Hypothalamus (tissue), 51 donors: ENCODE measurements around the gene KHSRP.
"Not testable (repeated sequence)": the region's sequence is repeated elsewhere in the genome, so short reads cannot be mapped to it uniquely, and the experiment has no call there.

Source experiments
- DNase-seq, 51 donors: peaks; one replicate each; lab custom pipeline; 2025; lab: John Stamatoyannopoulos, UW

The KHSRP gene

DNA sequence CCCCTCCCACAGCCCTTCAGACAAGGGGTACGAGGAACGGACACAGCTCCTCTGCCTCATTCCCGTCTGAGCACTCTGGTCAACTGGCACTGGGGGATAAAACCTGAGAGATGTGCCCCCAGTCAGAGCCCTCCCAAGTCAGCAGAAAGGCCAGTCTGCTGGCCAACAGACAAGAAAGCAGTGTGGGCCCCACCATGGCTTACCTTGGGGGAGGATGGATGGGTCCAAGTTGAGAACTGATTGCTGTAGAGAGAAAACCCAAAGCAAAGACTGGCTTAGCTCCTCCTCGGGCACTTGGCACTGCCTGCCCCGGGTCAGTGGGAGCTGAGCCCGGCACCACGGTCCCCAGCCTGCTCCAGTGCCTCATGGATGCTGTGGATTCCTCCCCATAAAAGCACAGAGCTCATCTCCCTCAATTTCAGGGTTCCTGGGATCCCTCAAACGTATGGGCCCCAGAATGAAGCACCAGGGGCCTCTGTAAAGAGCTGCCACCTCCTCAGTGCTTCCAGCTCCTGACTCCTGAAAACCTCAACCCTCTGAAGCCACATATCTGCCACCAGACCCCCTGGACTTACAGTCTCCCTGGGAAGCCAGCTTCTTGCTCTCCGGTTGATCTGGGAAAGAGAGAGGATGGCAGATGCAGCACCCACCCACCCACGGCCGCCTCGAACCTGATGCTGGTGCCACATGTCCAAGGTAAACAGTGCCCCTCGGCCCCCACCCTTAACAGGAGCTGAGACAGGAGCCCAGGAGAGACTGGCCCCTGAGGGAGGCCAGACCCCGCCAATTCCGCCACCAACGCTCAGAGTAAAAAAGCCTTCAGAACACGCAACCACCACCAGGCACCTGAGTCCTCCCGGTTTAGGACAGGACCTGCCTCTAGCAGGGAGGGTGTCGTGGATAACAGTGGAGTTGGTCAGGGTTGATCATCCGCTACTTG is 3.3 kb downstream of the KHSRP start:
- no peak for DNase-seq

DNA sequence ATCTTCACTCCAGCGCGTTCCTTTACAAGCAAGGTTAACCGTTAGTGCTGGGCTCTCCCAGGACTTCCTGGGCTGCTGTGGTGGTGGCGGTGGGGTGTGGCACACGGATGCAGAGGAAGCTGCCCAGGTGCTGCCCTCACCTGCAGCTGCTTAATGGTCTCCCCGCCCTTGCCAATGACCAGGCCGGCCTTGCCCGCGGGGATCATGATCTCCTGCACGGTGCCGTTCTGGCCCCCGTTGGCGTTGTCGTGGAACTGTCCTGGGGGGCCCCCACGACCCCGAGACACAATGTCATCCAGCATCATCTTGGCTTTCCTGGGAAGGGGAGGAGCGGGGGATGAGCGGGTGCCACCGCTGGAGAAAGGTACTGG is 6.1 kb downstream of the KHSRP start:
- DNase-seq, result no peak

DNA sequence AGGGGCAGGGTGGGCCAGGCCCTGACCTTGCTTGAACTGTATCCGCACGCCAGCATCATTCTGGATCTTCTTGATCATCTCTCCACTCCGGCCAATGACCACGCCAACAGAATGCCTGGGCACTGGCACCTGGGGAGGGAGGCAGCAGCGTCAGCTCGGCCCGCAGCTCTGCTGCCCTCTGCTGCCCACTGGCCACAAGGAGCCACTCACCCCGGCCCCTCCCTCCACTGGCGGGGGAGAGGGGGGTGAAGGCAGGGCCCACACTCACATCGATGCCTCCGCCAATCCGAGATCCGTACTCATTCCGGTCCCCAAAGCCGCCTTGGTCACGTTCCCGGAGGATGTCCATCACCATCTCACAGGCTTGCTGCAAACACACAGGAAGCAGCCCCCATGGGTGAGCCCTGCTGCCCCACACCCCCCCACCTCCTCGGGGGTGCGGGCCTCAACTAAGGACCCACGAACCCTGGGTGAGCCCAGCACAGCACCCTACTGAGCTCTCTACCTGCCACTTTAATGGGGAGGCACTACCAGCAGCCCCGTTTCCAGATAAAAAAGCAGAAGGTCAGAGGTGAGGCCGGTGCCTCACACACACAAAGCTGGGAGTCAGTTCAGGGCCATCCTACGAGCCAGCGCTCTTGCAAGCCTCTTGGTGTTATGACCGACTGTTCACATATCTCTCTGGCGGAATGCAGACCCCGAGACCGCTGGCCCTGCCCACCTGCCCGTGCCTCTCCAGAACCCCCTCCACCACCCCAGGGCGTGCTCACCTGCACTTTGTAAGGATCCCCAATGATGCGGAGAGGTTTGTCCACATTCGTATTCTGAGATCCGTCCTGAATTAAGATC is 6.7 kb downstream of the KHSRP start:
- DNase-seq, result peak in 38 of 51 donors; percentile 3 to 77 (median 33)

DNA sequence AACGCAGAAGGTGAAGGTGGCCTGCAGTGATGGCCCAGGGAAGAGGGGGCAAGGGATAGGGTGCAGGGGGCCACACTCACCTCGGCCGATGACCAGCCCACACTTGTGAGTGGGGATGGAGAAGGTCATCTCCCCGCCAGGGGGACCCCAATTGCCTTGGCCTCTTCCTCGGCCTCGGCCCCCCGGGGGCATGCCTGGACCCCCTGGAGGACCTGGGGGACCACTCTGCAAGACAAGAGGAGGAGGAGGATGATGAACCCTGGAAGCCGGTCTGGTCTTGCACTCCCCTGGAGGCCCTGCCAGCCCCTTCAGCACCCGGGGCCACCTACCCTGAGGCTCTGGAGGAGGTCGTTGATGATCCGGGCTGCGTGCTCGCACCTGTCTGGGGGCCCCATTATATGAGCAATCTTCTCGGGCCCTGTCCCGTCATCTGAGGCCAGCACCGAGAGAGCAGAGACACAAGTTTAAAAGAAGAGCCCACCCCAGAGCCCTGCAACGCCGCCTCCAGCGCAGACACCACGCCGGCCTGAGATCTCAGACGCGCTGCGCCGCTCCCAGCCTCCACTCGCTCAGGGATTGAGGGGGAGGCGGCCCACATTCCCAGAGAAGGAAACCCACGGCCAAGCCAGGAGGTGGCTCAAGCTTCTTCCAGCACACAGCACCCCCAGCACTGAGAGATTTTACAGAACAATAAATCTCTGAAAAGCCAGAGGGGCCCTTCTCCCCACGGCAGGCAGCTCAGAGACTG is 7.8 kb downstream of the KHSRP start:
- no peak for DNase-seq

DNA sequence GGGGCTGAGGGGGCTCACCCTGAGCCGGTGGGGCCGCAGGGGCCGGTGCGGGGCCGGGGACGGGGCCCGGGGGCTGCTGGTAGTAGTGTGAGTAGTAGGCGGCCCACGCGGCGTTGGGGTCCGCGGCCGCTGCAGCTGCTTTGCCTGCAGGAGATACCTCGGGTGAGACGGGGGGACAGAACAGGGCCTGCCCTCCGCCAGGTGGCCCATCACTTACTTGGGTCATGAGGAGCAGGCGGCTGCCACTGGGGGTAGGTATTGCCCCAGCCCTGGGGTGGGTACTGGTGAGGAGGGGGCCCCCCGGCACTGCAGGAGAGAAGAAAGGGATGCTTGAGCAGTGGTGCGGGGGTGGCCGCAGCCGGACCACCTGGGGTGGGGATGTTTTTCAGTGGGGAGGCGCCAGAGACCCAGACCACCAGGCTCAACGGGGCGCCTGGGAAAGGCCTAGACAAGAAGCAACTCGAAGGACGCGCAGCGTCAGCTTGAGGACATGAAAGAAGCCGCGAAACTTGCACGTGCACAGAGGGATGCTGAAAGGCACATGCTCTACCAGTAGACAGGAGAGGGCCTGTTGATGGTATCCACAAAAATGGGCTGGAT is 8.9 kb downstream of the KHSRP start:
- DNase-seq, result no peak

DNA sequence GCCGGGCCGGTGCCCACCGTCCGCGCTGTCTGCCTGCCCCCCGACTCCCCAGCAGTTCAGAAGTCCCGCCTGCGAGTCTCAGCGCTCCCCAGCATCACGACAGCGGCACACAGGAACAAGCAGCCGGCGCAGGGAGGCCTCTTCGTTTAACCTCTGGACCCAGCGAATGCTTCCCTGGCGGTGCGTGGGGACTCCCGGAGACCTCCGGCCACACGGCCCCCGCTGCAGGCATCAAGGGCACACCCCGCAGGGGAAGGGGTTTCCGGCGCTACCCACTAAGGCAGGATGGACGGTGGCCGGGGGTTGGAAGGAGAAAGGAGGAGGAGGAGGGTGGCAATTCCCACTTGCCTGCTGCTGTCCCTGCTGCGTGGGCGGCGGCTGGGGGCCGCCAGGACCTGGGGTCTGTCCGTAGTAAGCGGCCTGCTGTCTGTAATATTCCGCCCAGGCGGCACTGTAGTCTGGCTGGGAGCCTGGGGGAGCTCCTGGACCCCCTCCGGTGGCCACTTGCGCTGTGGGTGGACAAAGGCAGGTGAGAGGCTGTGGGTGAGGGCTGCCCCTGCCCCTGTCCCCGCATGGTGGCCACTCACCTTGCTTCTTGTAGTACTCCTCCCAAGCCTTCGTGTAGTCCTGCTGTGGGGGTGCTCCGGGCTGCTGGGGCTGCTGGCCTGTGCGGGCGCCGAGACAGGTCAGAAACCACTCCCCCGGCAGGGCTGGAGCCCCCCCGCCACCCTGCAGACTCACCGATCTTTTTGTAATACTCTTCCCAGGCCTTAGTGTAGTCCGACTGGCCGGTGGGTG is 9.6 kb downstream of the KHSRP start:
- DNase-seq, result no peak

DNA sequence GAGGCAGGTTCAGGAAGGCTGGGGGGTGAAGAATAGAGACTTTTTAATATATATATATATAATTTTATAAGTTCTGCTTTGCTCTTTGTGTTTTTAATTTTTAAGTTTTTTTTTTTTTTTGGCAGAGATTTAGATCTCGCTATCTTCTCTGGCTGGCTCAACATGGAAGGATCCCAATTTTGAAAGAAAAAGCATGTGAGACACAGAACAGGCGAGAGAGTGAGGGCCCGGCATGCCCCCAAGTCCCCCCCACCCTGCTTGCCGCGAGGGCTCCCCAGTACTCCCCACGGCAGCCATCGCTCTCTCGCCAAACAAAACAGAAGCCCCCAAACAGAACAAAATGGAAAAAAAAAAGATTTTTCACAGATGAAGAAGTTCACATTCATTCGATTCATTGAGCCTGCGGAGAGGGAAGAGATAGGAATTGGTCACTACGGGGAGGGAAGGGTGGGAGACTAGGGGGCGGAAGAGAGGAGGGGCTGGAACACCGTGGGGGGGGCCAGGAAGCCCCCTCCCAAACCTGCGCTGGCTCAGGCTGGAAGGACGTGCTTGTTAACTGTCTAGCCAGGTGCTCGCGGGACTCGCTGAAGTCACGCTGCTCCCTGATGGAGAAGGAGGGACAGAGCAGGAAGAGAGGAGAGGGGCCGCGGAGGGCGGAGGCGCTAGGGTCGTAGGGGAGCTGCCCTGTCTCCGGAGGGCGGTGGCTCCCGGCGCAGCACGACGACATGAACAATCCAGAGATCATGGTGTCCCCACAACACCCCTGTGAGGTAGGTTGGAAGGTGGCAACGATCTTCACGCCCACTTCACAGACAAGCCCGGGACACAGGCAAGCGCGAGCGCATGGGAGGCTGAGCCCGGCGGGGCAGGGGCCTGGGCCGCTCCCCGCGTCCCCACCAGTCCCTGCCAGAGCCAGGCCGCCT is 10.6 kb downstream of the KHSRP start:
- DNase-seq, result no peak

DNA sequence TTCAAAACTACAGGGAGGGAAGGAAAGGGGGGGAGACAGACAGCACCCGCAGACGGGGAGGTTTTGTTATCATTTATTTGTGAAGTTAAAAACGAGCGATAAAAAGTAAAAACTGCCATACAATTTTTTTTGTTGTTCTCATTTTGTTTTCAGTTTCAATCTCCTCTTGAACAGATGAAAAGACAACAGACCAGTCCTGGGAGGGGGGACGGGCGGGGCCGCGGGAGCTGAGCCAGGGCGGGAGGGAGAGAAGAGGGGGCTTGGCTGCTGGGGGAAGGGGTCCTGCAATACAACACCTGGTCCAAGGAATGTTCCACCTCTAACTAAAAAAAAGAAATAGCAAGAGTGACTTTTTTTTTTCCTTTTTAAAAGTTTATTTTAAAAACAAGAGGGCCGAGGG is 11.3 kb downstream of the KHSRP start:
- no peak for DNase-seq

DNA sequence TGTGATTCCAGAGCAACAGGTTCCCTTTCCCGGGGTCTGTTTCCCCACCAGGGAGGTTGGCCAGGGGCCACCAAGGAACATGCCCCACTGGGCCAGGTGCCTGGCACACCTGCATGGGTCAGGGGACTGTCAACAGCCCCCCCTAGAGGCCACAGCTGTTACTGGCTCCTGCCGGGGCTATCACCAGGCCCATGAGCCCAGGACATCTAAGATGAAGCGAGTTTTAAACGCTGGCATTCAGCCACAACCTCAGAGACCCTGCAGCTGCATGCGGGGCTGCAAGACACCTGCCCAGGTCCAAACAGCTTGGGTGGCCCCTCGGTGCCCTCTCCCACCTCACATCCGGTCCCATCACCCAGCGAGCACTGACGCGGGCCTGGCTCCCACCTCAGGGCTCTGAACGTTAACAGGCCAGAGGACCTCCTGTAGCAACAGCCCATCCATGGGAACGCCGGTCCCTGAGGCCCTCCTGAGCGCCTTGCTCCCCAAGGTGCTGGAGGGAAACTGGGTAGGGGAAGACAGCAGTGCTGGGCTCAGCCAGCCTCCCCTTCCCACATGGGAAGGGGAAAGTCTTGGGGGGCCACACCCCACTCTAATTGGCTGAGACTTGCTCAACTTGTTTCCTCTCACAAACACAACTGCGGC is 12.0 kb downstream of the KHSRP start:
- peak in 2 of 51 donors; percentile 6 to 10 for DNase-seq

DNA sequence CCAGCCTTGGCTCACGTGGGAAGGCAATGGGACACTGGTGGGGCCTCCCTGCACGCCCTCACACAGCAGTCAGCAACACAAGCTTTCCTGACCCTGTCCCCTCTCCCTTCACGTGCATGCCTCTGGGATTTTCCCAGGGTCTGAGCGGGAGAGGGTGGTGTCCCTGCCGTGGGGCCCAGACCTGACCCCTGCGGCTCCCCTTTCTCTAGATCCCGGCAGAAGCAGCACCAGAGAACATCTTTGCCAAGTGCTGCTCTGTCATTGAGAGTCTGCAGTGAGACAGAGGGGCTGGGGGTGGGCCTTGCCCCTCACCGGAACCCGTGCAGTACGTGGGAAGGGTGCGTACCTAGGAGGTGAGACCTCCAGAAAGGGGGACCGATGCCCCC is 12.6 kb downstream of the KHSRP start:
- DNase-seq, result no peak

DNA sequence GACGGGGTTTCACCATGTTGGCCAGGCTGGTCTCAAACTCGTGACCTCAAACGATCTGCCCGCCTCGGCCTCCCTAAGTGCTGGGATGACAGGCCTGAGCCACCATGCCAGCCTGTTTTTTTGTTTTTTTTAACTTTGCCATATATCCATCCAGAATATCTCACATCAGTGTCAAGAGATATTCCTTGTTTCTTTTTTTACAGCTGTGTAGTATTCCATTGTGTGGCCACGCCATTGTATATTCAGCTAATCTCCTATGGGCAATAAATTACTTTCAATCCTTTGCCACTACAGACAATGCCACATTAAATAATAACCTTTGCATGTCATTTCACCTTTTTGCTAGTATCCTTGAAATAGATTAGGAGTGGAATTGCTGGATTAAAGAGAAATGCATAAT is 15.3 kb downstream of the KHSRP start:
- no peak for DNase-seq

DNA sequence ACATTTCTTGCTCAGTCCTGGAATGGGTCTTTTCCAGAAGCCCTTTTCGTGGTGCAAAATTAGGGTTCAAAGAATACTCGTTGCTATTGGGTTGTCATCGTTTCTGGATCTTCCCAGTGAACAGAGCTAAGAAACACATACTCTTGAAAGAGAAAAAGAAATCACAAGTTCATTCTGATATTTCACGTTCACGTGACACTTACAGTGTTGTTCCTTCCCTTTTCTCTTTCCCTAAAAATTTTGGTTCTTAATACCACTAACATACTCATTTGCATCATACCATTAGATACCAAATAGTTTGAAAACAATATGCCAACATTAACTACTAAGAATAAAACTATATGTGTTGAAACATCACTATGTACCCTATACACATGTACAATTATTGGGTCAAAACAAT is 18.2 kb downstream of the KHSRP start:
- DNase-seq, result no peak

DNA sequence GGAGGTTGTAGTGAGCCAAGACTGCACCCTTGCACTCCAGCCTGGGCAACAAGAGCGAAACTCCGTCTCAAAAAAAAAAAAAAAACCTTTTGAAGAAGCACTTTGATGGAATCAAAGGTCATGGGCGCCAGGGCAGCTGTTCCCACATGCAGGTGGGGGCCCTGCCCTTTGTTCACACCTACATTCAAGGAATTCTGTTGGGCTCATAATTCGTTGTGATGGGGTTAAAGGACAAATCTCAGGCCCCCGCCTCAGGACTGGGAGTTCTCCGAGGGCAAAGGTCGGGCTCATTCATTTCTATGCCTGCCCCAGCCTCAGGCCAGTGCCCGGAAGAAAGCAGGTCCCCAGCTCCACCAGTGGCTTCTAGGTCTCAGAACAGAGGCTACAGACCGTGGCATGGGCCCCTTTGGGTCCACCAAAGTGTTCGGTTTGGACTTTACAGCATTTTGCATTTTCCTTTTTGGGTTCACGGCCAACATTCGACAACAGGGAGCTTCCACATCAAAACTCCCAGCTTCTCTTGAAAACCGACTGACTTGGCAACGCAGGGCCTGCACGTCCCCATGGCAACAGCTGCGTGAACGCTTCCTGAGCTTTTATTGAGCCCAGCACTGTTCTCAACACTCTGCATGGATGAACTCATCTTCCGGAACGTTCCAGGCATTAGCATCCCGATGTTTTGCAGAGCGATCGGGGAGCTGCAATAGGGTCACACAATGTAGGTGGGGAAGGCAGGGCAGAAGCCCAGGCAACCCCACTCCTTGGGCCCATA is 21.6 kb downstream of the KHSRP start:
- DNase-seq, result peak in 47 of 51 donors; percentile 6 to 89 (median 63)

DNA sequence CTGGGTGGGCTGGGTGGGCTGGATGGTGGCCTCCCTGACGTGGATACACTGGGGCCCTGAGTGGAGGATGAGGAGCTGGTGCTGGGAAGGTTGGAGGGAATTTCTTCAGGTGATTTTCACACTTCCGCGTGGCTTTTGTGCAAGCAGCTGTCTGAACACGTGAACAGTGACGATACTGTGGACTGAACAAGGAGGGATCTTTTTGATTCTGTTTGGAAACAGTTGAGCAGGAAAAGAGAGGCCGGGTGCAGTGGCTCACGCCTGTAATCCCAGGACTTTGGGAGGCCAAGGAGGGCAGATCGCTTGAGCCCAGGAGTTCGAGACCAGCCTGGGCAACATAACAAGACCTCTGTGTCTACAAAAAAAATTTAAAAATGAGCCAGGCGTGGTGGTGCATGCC is 22.6 kb downstream of the KHSRP start:
- no peak for DNase-seq

DNA sequence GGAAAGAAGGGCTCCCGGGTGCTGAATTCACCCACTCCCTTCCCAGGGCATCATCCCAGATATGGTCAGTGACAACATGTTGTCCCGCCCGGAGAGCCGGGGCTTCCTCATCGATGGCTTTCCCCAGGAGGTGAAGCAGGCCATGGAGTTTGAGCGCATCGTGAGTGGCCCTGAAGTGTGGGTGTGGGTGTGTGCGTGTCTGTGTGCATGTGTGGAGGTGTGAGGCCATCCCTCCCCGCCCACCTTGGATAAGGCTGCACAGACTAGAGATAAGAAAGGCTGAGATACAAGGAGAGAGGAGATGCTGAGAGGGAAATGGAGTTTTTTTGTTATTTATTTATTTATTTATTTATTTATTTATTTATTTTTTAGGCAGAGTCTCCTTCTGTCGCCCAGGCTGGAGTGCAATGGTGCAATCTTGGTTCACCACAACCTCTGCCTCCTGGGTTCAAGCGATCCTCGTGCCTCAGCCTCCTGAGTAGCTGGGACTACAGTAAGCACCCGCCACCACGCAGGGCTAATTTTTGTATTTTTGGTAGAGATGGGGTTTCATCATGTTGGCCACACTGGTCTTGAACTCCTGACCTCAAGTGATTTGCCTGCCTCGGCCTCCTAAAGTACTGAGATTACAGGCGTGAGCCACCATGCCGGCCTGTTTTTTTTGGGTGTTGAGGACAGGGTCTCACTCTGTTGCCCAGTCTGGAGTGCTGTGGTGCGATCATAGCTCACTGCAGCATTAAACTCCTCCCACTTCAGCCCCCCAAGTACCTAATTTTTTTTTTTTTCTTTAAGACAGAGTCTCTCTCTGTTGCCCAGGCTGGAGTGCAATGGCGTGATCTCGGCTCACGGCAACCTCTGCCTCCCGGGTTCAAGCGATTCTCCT is 24.3 kb downstream of the KHSRP start:
- not testable (repeated sequence) for DNase-seq

DNA sequence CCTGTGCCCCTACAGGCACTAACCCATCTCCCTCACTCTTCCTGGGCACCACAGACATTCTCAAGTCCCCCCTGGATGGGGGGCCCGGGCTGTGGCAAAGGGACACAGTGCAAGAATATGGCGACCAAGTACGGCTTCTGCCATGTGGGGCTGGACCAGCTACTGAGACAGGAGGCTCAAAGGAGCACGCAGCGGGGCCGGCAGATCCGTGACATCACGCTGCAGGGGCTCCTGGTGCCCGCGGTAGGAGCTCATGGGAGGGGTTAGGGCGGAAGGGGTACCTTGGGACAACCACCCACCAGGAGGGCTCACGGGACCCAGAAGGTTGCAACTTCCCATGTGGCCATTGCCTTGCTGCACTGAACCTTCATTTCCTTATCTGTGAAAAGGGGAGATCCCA is 28.3 kb downstream of the KHSRP start:
- no peak for DNase-seq
